NCI-H2227 (cell line): Measurements from ENCODE around the gene CDH23.

Experiments
- DNase-seq: peaks from one replicate; lab custom pipeline; 2025; ENCODE audit not compliant: unreplicated experiment; lab: John Stamatoyannopoulos, UW

Gene CDH23

GRCh38 chr10:71554671-71555070, 158.0 kb downstream of the CDH23 start:
- DNase-seq = no peak

- no peak for DNase-seq
Measured at GRCh38 chr10:71555087-71555723, 158.5 kb downstream of the CDH23 start.

GRCh38 chr10:71555724-71556119, 159.0 kb downstream of the CDH23 start:
- no peak for DNase-seq

- no peak for DNase-seq
Measured at GRCh38 chr10:71558991-71559390, 162.3 kb downstream of the CDH23 start.

GRCh38 chr10:71561003-71561574, 164.4 kb downstream of the CDH23 start:
- DNase-seq = no peak

- DNase-seq = no peak
Measured at GRCh38 chr10:71562181-71562580, 165.5 kb downstream of the CDH23 start.

GRCh38 chr10:71562904-71563303, 166.2 kb downstream of the CDH23 start:
- no peak for DNase-seq

- DNase-seq = no peak
Measured at GRCh38 chr10:71564194-71564820, 167.6 kb downstream of the CDH23 start.

GRCh38 chr10:71565284-71566000, 168.7 kb downstream of the CDH23 start:
- DNase-seq = no peak

- no peak for DNase-seq
Measured at GRCh38 chr10:71567006-71567405, 170.3 kb downstream of the CDH23 start.

- no peak for DNase-seq
Measured at GRCh38 chr10:71568896-71569492, 172.3 kb downstream of the CDH23 start.

- peak; percentile 72 for DNase-seq
Measured at GRCh38 chr10:71569775-71570588, 173.3 kb downstream of the CDH23 start.

GRCh38 chr10:71571460-71572175, 174.9 kb downstream of the CDH23 start:
- no peak for DNase-seq

- no peak for DNase-seq
Measured at GRCh38 chr10:71572962-71573361, 176.2 kb downstream of the CDH23 start.

- DNase-seq = no peak
Measured at GRCh38 chr10:71573562-71574518, 177.1 kb downstream of the CDH23 start.

- no peak for DNase-seq
Measured at GRCh38 chr10:71575451-71575850, 178.7 kb downstream of the CDH23 start.

- DNase-seq = no peak
Measured at GRCh38 chr10:71575934-71576801, 179.4 kb downstream of the CDH23 start.

- DNase-seq = no peak
Measured at GRCh38 chr10:71576842-71577241, 180.1 kb downstream of the CDH23 start.
